Activated CD4-positive, CD25-positive, alpha-beta regulatory T cell treated with anti-CD3 and anti-CD28 coated beads, Interleukin-2, amount 50 U/mL, for 16 hours (primary cell): Measurements from ENCODE around the gene SSTR5.

Source experiments
- DNase-seq: peaks from one replicate; pipeline ENCODE4 v3.0.0-alpha.2; 2020; ENCODE audit warnings: low read depth, low spot score

Gene SSTR5

GRCh38 chr16:1039762-1040161 lies 32.8 kb upstream of the SSTR5 start:
- no peak for DNase-seq

DNA sequence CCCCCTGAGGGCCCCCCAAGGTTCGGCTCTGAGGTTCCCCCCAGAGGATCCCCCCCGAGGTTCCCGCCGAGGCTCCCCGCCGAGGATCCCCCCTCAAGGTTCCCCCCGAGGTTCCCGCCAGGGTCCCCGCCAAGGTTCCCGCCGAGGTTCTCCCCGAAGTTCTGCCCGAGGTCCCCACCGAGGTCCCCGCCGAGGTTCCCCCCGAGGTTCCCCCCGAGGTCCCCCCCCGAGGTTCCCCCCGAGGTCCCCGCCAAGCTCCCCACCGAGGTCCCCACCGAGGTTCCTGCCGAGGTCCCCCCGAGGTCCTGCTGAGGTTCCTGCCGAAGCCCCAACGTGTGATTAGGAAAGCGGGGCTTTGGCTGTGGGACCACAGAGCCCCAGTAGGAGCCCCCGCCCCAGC lies 32.2 kb upstream of the SSTR5 start:
- DNase-seq = no peak

DNA sequence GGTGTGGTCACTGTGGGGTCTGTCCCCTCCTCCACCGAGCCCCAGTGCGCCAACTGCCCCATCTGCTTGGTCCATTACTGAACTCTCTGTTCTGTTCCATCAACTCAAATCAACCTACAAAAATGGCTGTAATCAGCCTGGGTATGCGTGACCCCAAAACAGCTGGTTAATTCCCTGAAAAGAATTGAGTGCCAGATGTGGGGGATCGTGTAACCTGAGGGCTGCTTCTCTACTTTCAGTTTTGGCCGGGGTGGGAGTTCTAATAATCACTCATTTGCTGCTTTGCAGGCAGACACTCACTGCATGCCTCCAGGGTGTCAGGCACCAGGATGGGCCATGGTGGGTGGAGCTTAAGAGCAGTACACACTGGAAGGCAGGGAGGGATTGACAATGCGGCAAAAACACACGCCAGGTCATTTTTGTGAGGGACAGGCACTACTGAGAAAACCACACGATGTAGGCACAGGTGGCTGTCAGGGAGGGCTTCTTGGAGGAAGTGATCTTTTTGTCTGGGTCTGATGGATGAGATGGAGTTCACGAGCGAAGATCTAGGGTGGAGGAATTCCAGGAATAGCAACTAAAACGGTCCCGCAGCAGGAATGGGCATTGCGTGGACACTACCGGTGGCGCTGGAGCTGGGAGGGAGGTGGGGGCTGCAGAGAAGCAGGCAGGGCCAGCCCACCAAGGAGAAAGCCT lies 30.4 kb upstream of the SSTR5 start:
- no peak for DNase-seq

- no peak for DNase-seq
These were observed 29.7 kb upstream of the SSTR5 start for GRCh38 chr16:1042866-1043265.

GRCh38 chr16:1043881-1044451 lies 28.6 kb upstream of the SSTR5 start:
- no peak for DNase-seq

DNA sequence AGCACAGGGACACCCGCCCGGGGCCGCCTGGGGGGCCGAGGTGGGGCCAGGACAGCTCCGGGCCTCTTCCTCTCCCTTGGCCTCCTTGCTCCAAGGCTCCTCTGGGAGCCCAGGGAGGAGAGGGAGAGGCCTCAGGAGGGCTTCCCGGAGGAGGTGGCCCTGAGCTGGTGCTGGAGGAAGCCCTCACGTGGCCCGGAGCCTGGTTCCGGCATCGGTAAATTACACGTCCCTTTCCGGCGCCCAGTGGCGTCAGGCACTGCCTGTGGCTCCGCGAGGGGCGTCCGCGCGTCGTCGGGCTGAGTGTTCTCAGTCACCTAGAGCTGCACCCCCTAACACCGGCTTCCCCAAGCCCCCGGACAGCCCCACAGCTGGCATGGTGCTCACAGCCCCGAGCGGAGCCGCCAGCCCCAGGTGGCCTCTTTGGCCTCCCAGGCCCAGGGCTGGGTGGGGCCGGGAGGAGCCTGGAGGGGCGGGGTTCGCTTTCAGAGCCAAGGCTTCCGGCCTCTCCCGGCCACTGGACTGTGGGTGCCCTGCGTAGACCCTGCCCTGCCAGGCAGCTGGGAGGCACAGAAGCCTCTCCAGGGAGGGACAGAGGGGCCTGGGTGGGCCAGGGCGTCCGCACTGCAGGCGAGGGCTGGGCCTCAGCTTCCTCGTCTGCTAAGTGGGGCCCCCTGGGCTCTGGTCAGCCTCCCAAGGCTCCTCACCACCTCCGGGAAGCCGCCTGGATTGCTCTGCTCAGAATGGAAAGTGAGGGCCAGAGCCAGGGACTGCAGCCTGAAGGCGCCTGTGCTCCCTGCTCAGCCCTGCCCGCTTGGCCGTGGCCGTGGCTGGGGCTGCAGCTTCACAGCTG lies 27.9 kb upstream of the SSTR5 start:
- no peak for DNase-seq

GRCh38 chr16:1045310-1045992 lies 27.1 kb upstream of the SSTR5 start:
- DNase-seq = no peak

GRCh38 chr16:1045993-1046911 lies 26.3 kb upstream of the SSTR5 start:
- no peak for DNase-seq

DNA sequence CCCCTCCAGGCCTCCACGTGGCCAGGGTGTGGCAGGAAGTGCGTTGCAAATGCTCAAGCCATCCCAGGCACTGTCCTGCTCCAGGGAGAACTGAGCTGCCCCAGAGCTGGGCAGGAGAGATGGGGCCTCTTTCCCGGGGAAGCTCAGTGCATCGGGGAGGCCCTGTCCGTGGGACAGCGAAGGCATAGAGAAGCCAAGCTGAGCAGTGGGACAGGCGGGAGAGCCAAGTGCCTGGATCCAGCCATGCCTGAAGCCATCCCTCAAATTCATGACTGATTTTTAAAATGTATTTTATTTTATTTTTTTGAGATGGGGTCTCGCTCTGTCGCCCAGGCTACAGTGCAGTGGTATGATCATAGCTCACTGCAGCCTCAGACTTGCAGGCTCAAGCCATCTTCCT lies 25.4 kb upstream of the SSTR5 start:
- DNase-seq = no peak

GRCh38 chr16:1047801-1048200 lies 24.7 kb upstream of the SSTR5 start:
- DNase-seq = no peak

DNA sequence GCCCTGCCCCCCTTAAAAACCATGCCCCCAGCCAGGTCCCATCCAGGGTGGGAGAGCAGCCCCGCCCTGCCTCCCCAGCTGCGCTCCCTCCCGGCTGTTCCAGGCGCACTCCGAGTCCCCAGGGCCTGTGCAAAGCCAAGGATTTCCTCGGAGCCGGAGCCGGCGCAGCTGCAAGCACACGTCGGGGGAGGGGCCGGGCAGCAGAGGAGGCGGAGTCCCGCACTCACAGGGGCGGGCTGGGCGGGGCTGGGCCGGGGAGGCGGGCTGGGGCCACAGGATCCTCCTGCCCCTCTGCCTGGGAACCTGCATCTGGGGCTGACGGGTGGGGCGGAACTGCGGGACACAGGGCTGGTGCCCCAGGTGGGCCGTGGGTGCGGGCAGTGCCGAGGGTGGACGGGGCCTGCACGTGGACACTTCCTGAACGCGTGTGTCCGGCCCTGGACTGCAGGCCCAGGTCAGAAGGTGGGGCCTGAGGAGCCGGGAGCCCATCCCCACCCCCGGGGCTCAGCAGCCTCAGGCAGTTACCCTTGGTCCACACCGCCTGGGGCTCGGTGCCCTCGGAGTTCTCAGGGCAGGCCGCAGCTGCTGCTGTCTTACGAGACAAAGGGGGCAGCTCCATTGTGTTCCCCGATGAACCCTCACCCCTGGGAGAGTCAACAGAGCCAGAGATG lies 24.0 kb upstream of the SSTR5 start:
- no peak for DNase-seq

GRCh38 chr16:1049113-1049975 lies 23.2 kb upstream of the SSTR5 start:
- DNase-seq = no peak

- no peak for DNase-seq
These were observed 22.6 kb upstream of the SSTR5 start for GRCh38 chr16:1049976-1050247.

GRCh38 chr16:1050516-1050915 lies 22.0 kb upstream of the SSTR5 start:
- no peak for DNase-seq

GRCh38 chr16:1050921-1051320 lies 21.6 kb upstream of the SSTR5 start:
- DNase-seq = no peak

DNA sequence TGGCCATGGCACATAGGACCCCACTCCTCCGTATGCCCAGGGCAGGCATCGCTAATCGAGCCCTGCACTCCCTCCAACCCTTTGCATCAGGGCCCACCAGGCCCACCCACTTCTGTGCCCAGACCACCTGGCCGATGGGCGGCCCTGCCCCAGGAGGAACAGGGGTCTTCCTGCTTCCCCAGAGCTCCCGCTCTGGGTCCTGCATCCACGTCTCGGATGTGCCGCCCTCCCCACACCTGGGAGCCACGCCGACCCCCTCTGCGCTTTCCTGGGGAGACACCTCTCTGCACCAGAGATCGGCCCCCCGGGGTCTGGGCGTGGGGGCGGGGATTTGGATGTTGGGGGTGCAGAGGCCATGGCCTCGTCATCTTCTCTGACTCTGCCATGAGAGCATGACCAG lies 21.1 kb upstream of the SSTR5 start:
- DNase-seq = no peak

- DNase-seq = no peak
These were observed 19.8 kb upstream of the SSTR5 start for GRCh38 chr16:1052721-1053120.

DNA sequence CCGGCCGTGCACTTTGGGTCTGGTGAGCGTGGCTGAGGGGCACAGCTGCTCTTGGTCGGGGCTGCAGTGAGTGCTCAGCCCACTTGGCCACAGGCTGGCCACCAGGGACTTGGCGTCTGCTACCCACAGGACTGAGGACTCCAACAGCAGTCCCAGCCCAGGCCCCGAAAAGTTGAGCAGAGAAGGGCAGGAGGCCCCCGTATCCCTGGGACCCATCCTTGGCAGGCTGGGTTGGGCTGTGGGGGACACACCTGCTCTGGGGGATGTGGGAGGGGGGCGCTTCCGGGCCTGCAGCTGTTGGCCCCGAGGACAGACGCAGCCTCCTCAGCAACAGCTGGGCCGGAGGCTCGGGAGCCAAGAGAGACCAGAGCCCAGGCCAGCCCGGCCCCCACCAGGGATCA lies 19.4 kb upstream of the SSTR5 start:
- no peak for DNase-seq

DNA sequence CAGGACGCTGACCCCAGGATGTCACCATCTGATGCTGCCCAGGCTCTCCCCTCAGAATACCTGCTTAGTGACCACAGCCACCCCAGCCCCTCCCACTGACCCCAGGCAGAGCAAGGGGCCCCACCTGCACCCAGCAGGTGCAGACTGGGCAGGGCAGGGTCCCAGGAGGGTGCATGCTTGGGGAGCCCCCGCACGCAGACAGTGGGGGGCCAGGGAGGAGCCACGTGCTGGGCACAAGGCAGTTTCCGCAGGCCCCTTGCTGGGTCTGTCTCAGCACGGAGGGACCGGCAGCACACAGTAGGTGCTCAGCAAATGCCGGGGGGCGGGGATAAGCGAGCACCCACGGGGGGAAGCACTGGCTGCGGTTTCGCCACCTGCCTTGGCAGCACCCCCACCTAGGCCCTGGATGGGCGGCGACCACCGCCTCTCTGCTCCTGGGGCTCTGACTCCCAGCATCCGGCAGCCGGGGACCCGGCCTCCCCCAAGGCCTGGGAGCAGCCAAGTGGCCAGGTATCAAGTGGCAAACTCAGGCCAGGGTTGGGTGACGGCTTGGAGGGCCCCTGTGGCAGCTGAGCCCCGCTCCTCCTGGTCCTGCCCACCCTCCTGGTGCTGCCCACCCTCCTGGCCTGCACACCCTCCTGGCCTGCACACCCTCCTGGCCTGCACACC lies 18.7 kb upstream of the SSTR5 start:
- DNase-seq = no peak
